ENCODE measurements around the gene PCDHGA5. TPM values are rescaled to one million over a fixed set of nuclear protein-coding genes. Genes with fewer than 3 reads are reported as not detected.

PCDHGA5 gene
- total and polyA plus RNA-seq, 2 experiments from 2014 or later, result 0.35 to 0.86 TPM

DNA sequence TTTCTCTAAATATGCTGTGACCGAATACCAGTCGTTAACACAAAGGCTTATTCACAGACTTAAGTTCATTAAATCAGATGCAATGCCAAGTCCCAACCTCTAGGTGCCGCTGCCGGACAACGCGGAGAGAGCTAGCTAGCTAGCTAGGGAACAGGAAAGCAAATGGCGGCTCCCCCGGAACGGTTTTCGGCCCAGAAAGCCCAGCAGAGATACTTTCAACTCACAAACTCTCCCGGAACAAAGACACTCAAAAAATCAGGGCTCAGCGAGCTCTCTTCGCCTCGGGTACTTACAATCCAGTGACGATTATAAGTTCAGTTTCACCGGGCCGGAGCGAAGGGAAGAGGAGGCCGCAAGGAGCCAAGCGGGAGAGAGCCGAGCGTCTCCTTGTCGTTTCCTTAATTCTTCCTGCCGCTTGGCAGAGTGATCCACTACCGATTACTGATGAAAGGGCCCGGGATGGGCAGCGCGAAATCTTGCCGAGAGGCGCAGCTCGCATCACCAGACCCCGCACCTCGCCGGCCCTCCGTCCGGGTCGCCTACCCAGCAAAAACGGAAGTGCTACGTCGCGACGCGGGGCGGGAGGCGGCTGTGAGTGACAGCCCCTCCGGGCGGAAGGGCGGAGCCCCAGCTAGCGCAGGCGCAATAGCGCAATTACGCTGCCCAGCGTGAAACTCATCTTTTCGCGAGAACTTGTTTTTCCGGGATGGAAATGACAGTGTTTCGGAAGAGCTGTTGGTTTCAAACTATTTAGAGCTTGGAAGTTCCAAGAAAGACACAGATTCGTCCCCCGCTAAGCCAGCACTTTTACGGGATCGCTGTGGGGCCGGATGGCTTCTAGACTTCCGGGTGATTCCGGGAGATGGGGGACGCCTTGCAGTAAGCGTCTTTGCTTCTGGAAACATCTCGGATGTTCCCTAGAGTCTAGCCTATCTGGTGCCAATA lies 43.5 kb upstream of the PCDHGA5 start, which contains the start of gene TAF7:
Gene TAF7, minus strand, starts transcription at position 560 of the 945 bp plus-strand sequence. CDS start 740 bp downstream, outside the sequence.
- no peak for TF ChIP-seq EZH2 (IDR thresholded peaks at IDR 0.05; ENCODE audit: insufficient read depth, poor library complexity, severe bottlenecking)
- TF ChIP-seq EZH2phosphoT487 (IDR thresholded peaks at IDR 0.05; ENCODE audit: insufficient read depth, low read depth), result no peak

DNA sequence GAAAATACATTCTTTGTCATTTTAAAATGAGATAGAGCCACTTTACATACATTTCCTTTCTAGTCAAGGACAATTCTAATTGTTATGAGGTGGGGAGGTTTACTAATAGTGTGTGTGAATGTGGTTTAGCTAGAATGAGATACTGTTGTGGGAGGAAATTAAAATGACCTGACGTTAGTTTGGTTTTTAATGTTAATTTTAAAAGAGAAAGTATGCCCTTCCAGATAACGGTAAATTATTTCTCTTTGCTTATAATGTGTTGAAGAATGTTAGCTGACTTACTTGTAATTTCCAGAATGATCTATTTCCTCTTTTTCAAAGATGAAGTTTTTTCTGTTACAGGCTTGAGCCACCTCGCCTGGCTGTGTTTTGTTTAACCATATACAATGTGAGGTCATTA lies 41.7 kb upstream of the PCDHGA5 start:
- Histone ChIP-seq H3K4me2 (ENCODE audit: unreplicated experiment) (no peak overlapping the region), H3K9me2 (ENCODE audit: insufficient read depth) (no peaks in the 10 kb centered on the region), H3K4me1 (ENCODE audit: insufficient read depth) (no peaks in the 10 kb centered on the region), H3K36me3 (ENCODE audit: low read depth) (peaks cover 24% of the 10 kb centered on the region), H3F3A (ENCODE audit: insufficient read depth) (peaks cover 28% of the 10 kb centered on the region), H3K9ac (no peak overlapping the region), H4K20me1 (ENCODE audit: insufficient read depth) (peaks cover 8% of the 10 kb centered on the region; the same call in 1 of the 2 replicates), H3K9me3 (ENCODE audit: low read depth) (peaks cover 7% of the 10 kb centered on the region), H3K4me3 (no peak overlapping the region), H3K79me2 (ENCODE audit: insufficient read depth) (peaks cover 28% of the 10 kb centered on the region), H3K27ac (no peak overlapping the region), H2AFZ (no peak overlapping the region), H3K27me3 (replicated peaks; ENCODE audit: insufficient read depth) (no peaks in the 10 kb centered on the region)
- WGBS, 2 experiments (ENCODE audit: low coverage in 1 of 2, low lambda C conversion rate in 2 of 2, missing lambda C conversion rate in 2 of 2), result 78 to 80% methylated on average over 3 of the region's 3 CpGs
- in situ Hi-C loops (cut with MboI), result no loop called here
- TF ChIP-seq EZH2phosphoT487 (IDR thresholded peaks at IDR 0.05; ENCODE audit: insufficient read depth, low read depth) (no peak), EZH2 (IDR thresholded peaks at IDR 0.05; ENCODE audit: insufficient read depth, poor library complexity, severe bottlenecking) (no peak)
- no peak for DNase-seq

More for the DNA sequence above, 43.5 kb upstream of the PCDHGA5 start, which contains the start of gene TAF7:
- DNase-seq, result peak; percentile 97
- peak within 1 kb of the TSS; percentile 78 for H3K4me3 ChIP-seq
- peaks cover 8% of the 10 kb centered on the region; the same call in 1 of the 2 replicates for H4K20me1 ChIP-seq (ENCODE audit: insufficient read depth)
- no peaks in the 10 kb centered on the region for H3K4me1 ChIP-seq (ENCODE audit: insufficient read depth)
- peak within 1 kb of the TSS; percentile 92 for H3K27ac ChIP-seq
- peaks cover 28% of the 10 kb centered on the region for H3F3A ChIP-seq (ENCODE audit: insufficient read depth)
- H3K9me2 ChIP-seq (ENCODE audit: insufficient read depth), result no peaks in the 10 kb centered on the region
- peak within 1 kb of the TSS; percentile 95 for H3K4me2 ChIP-seq (ENCODE audit: unreplicated experiment)
- in situ Hi-C loops (cut with MboI), result no loop called here
- peaks cover 7% of the 10 kb centered on the region for H3K9me3 ChIP-seq (ENCODE audit: low read depth)
- H3K36me3 ChIP-seq (ENCODE audit: low read depth), result peaks cover 42% of the 10 kb centered on the region
- H3K9ac ChIP-seq, result peak within 1 kb of the TSS; percentile 91
- 1 to 2% methylated on average over 67 of the region's 67 CpGs for WGBS, 2 experiments (ENCODE audit: low coverage in 1 of 2, low lambda C conversion rate in 2 of 2, missing lambda C conversion rate in 2 of 2)
- no peaks in the 10 kb centered on the region for H3K27me3 ChIP-seq (replicated peaks; ENCODE audit: insufficient read depth)
- H3K79me2 ChIP-seq (ENCODE audit: insufficient read depth), result peaks cover 46% of the 10 kb centered on the region
- H2AFZ ChIP-seq, result peak within 1 kb of the TSS; percentile 98

DNA sequence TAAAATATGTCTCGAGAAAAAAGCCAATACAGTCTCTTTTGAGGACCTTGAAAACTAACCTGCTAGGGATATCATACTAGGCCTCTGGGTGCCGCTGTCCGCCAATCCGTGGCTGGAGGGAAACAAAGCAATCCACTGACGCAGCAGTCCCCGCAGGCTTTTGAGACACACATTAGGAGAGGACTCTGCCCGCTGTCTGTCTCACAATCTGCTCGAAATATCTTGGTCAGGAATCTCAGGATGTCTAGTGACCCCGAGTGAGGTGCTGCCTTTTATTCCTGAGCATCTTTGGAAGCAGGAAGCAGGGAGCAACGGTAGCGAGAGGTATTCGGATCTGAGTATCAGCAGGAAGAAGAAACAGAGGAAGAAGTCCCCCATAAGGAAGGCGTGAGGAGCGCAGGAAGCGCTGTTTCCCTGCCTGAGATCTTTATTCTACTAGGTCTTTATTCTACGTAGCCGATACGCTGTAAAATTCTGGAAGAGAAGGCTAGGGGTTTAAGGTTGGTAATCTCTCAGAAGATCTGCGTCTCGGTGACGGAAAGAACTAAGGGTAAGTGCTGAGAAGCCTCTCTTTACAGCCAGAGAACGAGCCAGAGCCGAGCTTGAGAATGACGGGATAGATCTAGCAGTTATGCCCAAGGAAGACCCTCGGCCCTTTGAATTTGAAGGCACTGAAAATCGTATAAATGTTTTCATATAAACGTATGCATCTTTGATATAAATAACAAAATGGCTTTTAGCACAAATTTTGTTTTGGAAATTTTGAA lies 37.7 kb upstream of the PCDHGA5 start:
- in situ Hi-C loops (cut with MboI), result no loop called here
- H3K27me3 ChIP-seq (replicated peaks; ENCODE audit: insufficient read depth), result no peaks in the 10 kb centered on the region
- H3K9me3 ChIP-seq (ENCODE audit: low read depth), result no peaks in the 10 kb centered on the region
- no peaks in the 10 kb centered on the region for H3K79me2 ChIP-seq (ENCODE audit: insufficient read depth)
- H3K27ac ChIP-seq, result peak overlapping the region; percentile 62
- no peaks in the 10 kb centered on the region for H4K20me1 ChIP-seq (ENCODE audit: insufficient read depth)
- H2AFZ ChIP-seq, result peak overlapping the region; percentile 93
- peak; percentile 91 for DNase-seq
- H3K9me2 ChIP-seq (ENCODE audit: insufficient read depth), result no peaks in the 10 kb centered on the region
- peak overlapping the region; percentile 82 for H3K4me3 ChIP-seq
- TF ChIP-seq EZH2phosphoT487 (IDR thresholded peaks at IDR 0.05; ENCODE audit: insufficient read depth, low read depth), result no peak
- TF ChIP-seq EZH2 (IDR thresholded peaks at IDR 0.05; ENCODE audit: insufficient read depth, poor library complexity, severe bottlenecking), result no peak
- H3K9ac ChIP-seq, result peak overlapping the region; percentile 79
- peak overlapping the region; percentile 84 for H3K4me2 ChIP-seq (ENCODE audit: unreplicated experiment)
- no peaks in the 10 kb centered on the region for H3K36me3 ChIP-seq (ENCODE audit: low read depth)
- 0 out of 2 replicates have a peak, but pooled peaks cover under 1% of the 10 kb centered on the region for H3F3A ChIP-seq (ENCODE audit: insufficient read depth)
- no peaks in the 10 kb centered on the region for H3K4me1 ChIP-seq (ENCODE audit: insufficient read depth)
- WGBS, 2 experiments (ENCODE audit: low coverage in 1 of 2, low lambda C conversion rate in 2 of 2, missing lambda C conversion rate in 2 of 2), result 22 to 25% methylated on average over 27 of the region's 27 CpGs

DNA sequence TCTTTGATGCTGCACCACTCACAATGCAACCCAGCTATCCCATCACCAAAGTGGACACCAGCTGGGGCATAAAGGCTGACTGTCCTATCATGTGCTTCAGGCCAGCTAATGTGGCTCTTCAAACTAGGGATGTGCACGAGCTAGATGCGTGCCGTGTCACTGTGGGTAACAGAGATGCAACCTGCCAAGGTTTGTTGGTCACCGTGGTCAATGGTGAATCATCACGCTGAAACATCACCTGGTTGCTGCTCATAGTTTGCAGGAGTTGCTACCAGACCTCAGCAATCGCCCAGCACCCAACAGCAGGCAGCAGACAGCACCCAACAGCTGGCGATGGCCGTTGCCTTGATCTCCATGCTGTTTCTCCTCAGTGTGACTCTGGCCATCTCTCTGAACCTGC lies 35.7 kb upstream of the PCDHGA5 start:
- Histone ChIP-seq H3K9me3 (ENCODE audit: low read depth) (no peaks in the 10 kb centered on the region), H3K27ac (no peak overlapping the region), H3F3A (ENCODE audit: insufficient read depth) (no peaks in the 10 kb centered on the region), H3K4me1 (ENCODE audit: insufficient read depth) (no peaks in the 10 kb centered on the region), H3K36me3 (ENCODE audit: low read depth) (no peaks in the 10 kb centered on the region), H3K27me3 (replicated peaks; ENCODE audit: insufficient read depth) (no peaks in the 10 kb centered on the region), H4K20me1 (ENCODE audit: insufficient read depth) (no peaks in the 10 kb centered on the region), H3K4me3 (no peak overlapping the region), H3K4me2 (ENCODE audit: unreplicated experiment) (no peak overlapping the region), H3K9ac (no peak overlapping the region), H2AFZ (no peak overlapping the region), H3K9me2 (ENCODE audit: insufficient read depth) (no peaks in the 10 kb centered on the region), H3K79me2 (ENCODE audit: insufficient read depth) (no peaks in the 10 kb centered on the region)
- TF ChIP-seq EZH2 (IDR thresholded peaks at IDR 0.05; ENCODE audit: insufficient read depth, poor library complexity, severe bottlenecking), result no peak
- TF ChIP-seq EZH2phosphoT487 (IDR thresholded peaks at IDR 0.05; ENCODE audit: insufficient read depth, low read depth), result no peak
- DNase-seq, result no peak
- in situ Hi-C loops (cut with MboI), result no loop called here
- 67 to 72% methylated on average over 8 of the region's 8 CpGs for WGBS, 2 experiments (ENCODE audit: low coverage in 1 of 2, low lambda C conversion rate in 2 of 2, missing lambda C conversion rate in 2 of 2)
